ENCODE measurements around the gene ABL2.

GRCh38 chr1:179090923-179091322, 138.6 kb downstream of the ABL2 start:
- TF ChIP-seq EZH2 (IDR thresholded peaks at IDR 0.05; ENCODE audit: borderline replicate concordance, low read depth, low read length, poor library complexity, severe bottlenecking) = no peak
- TF ChIP-seq, protein P1, sequence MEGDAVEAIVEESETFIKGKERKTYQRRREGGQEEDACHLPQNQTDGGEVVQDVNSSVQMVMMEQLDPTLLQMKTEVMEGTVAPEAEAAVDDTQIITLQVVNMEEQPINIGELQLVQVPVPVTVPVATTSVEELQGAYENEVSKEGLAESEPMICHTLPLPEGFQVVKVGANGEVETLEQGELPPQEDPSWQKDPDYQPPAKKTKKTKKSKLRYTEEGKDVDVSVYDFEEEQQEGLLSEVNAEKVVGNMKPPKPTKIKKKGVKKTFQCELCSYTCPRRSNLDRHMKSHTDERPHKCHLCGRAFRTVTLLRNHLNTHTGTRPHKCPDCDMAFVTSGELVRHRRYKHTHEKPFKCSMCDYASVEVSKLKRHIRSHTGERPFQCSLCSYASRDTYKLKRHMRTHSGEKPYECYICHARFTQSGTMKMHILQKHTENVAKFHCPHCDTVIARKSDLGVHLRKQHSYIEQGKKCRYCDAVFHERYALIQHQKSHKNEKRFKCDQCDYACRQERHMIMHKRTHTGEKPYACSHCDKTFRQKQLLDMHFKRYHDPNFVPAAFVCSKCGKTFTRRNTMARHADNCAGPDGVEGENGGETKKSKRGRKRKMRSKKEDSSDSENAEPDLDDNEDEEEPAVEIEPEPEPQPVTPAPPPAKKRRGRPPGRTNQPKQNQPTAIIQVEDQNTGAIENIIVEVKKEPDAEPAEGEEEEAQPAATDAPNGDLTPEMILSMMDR (conservative IDR thresholded peaks at IDR 0.05; ENCODE audit: low read depth, low read length) = no peak

All from A673 (cell line).